Fibroblast of lung (primary cell): ENCODE results near the gene TSHZ2. TPM values are rescaled to one million over a fixed set of nuclear protein-coding genes. Genes with fewer than 3 reads are reported as not detected.

Source experiments
- DNase-seq, 2 donors: peaks; one replicate each; pipeline versions ENCODE4 v3.0.0 to v3.0.0-alpha.2; 2010; ENCODE audit warnings: low read depth in 2 of 2
- H2AFZ ChIP-seq: 2 replicates; pipeline ENCODE4 v1.5.1; 2012; ENCODE audit warnings: low read length, control low read depth, inconsistent platforms
- H3K27ac ChIP-seq: 2 replicates; pipeline ENCODE4 v1.5.1; 2011; ENCODE audit warnings: low read length, control low read depth; ENCODE audit not compliant: insufficient read depth
- H3K27me3 ChIP-seq: 2 replicates; pipeline ENCODE4 v1.5.1; 2011; ENCODE audit warnings: mild to moderate bottlenecking, low read length; ENCODE audit not compliant: control insufficient read depth, insufficient read depth
- H3K36me3 ChIP-seq: 2 replicates; pipeline ENCODE4 v1.5.1; 2011; ENCODE audit warnings: low read length; ENCODE audit not compliant: control insufficient read depth, insufficient read depth
- H3K4me1 ChIP-seq: 2 replicates; pipeline ENCODE4 v1.5.1; 2011; ENCODE audit warnings: low read length; ENCODE audit not compliant: control insufficient read depth, insufficient read depth; ENCODE audit errors: extremely low read depth
- H3K4me2 ChIP-seq: 2 replicates; pipeline ENCODE4 v1.5.1; 2011; ENCODE audit warnings: low read length, control low read depth; ENCODE audit not compliant: insufficient read depth; ENCODE audit errors: extremely low read depth
- H3K4me3 ChIP-seq, 4 experiments: fragments of 200-600 bp in 1 of 4; sonication (generic) in 1 of 4; replicated peaks in 1 of 4; 2 replicates each; pipeline ENCODE4 v1.5.1; 2011 to 2016; ENCODE audit warnings: low read length in 4 of 4, low read depth in 3 of 4, mild to moderate bottlenecking in 3 of 4, control low read depth in 2 of 4, inconsistent platforms in 1 of 4, mixed read lengths in 1 of 4; ENCODE audit not compliant: insufficient read depth in 1 of 4; ENCODE audit errors: control extremely low read depth in 1 of 4
- H3K79me2 ChIP-seq: 2 replicates; pipeline ENCODE4 v1.5.1; 2012; ENCODE audit warnings: mild to moderate bottlenecking, low read length, inconsistent platforms; ENCODE audit not compliant: control insufficient read depth, insufficient read depth
- H3K9ac ChIP-seq: 2 replicates; pipeline ENCODE4 v1.5.1; 2011; ENCODE audit warnings: mild to moderate bottlenecking, low read length, control low read depth; ENCODE audit not compliant: insufficient read depth
- H3K9me3 ChIP-seq: 2 replicates; pipeline ENCODE4 v1.5.1; 2012; ENCODE audit warnings: low read depth, low read length; ENCODE audit not compliant: control insufficient read depth, insufficient read depth
- H4K20me1 ChIP-seq: 2 replicates; pipeline ENCODE4 v1.5.1; 2011; ENCODE audit warnings: low read length; ENCODE audit not compliant: control insufficient read depth, insufficient read depth; ENCODE audit errors: extremely low read depth
- EZH2 ChIP-seq: IDR thresholded peaks from 2 replicates; pipeline ENCODE4 v1.5.1; 2012; ENCODE audit warnings: low read length, control low read depth, mild to moderate bottlenecking; ENCODE audit errors: missing control alignments
- polyA plus RNA-seq, 2 donors: library from polyadenylated mRNA; depleted of rRNA in 1 of 2; stranded (reverse) in 1 of 2; unstranded in 1 of 2; fragments of >200 nt; gene quantifications; 2 replicates each; pipeline ENCODE4 v1.2.1, GENCODE V29; 2011 to 2012; ENCODE audit warnings: missing spikeins in 1 of 2
- total RNA-seq: library from RNA; depleted of rRNA; stranded (reverse); fragments of >200 nt; gene quantifications from 2 replicates; pipeline ENCODE4 v1.2.1, GENCODE V29; 2014
- TF ChIP-seq, protein P1 (sequence below), 2 donors: IDR thresholded peaks in 1 of 2; conservative IDR thresholded peaks in 1 of 2; 1 replicate in 1 of 2; 2 replicates in 1 of 2; pipeline ENCODE4 v1.5.1; 2011 to 2012; ENCODE audit warnings: low read length in 2 of 2, control low read depth in 1 of 2, inconsistent platforms in 1 of 2, low read depth in 1 of 2, mild to moderate bottlenecking in 1 of 2

TSHZ2 gene
- total and polyA plus RNA-seq, 2 donors (not counting 1 experiment from before 2014, with no cell fraction given): 0.15 to 2.6 TPM

GRCh38 chr20:53258741-53259140 lies 286.6 kb downstream of the TSHZ2 start:
- Histone ChIP-seq H3K9me3 (no peaks in the 10 kb centered on the region), H3K36me3 (no peaks in the 10 kb centered on the region), H2AFZ (no peak overlapping the region), H3K4me2 (no peak overlapping the region), H3K9ac (no peak overlapping the region), H3K4me3 (no peak overlapping the region), H3K4me1 (no peaks in the 10 kb centered on the region), H3K79me2 (no peaks in the 10 kb centered on the region), H3K27me3 (no peaks in the 10 kb centered on the region), H3K27ac (no peak overlapping the region), H4K20me1 (no peaks in the 10 kb centered on the region)
- TF ChIP-seq, protein P1, sequence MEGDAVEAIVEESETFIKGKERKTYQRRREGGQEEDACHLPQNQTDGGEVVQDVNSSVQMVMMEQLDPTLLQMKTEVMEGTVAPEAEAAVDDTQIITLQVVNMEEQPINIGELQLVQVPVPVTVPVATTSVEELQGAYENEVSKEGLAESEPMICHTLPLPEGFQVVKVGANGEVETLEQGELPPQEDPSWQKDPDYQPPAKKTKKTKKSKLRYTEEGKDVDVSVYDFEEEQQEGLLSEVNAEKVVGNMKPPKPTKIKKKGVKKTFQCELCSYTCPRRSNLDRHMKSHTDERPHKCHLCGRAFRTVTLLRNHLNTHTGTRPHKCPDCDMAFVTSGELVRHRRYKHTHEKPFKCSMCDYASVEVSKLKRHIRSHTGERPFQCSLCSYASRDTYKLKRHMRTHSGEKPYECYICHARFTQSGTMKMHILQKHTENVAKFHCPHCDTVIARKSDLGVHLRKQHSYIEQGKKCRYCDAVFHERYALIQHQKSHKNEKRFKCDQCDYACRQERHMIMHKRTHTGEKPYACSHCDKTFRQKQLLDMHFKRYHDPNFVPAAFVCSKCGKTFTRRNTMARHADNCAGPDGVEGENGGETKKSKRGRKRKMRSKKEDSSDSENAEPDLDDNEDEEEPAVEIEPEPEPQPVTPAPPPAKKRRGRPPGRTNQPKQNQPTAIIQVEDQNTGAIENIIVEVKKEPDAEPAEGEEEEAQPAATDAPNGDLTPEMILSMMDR (conservative IDR thresholded peaks at IDR 0.05 in 1 of 2, IDR thresholded peaks at IDR 0.05 in 1 of 2; ENCODE audit: low read depth in 1 of 2, low read length in 2 of 2): no peak
- TF ChIP-seq EZH2: no peak
- DNase-seq: no peak

GRCh38 chr20:53260168-53260567 lies 288.0 kb downstream of the TSHZ2 start:
- no peak for TF ChIP-seq EZH2
- TF ChIP-seq, protein P1 (conservative IDR thresholded peaks at IDR 0.05 in 1 of 2, IDR thresholded peaks at IDR 0.05 in 1 of 2; ENCODE audit: low read depth in 1 of 2, low read length in 2 of 2): no peak
- no peaks in the 10 kb centered on the region for H3K4me1 ChIP-seq
- no peak for DNase-seq

DNA sequence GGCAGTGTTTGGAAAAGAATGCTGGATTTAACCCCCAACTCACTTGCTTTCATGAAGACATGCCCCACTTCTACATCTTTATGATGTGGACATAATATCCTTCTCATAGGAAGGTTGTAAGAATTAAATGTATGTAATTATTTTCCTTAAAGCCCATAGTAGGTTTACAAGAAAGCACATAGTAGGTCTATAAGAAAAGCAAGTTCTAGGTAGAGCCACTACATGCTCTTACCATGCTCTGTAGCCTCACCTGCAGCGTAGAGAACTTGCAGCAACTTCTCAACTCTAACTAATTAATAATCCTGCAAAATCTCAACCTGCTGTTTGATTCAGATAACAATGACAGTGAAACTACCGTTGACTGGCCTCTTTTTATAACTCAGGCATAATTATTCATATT lies 288.4 kb downstream of the TSHZ2 start:
- Histone ChIP-seq H3K4me2 (no peak overlapping the region), H3K9ac (no peak overlapping the region), H3K27ac (no peak overlapping the region), H3K4me3 (no peak overlapping the region), H3K79me2 (no peaks in the 10 kb centered on the region), H3K36me3 (no peaks in the 10 kb centered on the region), H3K27me3 (no peaks in the 10 kb centered on the region), H3K9me3 (no peaks in the 10 kb centered on the region), H2AFZ (no peak overlapping the region), H3K4me1 (no peaks in the 10 kb centered on the region), H4K20me1 (no peaks in the 10 kb centered on the region)
- no peak for DNase-seq
- TF ChIP-seq, protein P1 (conservative IDR thresholded peaks at IDR 0.05 in 1 of 2, IDR thresholded peaks at IDR 0.05 in 1 of 2; ENCODE audit: low read depth in 1 of 2, low read length in 2 of 2): no peak
- no peak for TF ChIP-seq EZH2

More at GRCh38 chr20:53260168-53260567, 288.0 kb downstream of the TSHZ2 start:
- no peak overlapping the region for H3K27ac ChIP-seq
- H3K27me3 ChIP-seq: no peaks in the 10 kb centered on the region
- no peaks in the 10 kb centered on the region for H3K79me2 ChIP-seq
- H3K9ac ChIP-seq: no peak overlapping the region
- H3K4me3 ChIP-seq: no peak overlapping the region
- no peaks in the 10 kb centered on the region for H4K20me1 ChIP-seq
- H2AFZ ChIP-seq: no peak overlapping the region
- H3K9me3 ChIP-seq: no peaks in the 10 kb centered on the region
- H3K4me2 ChIP-seq: no peak overlapping the region
- no peaks in the 10 kb centered on the region for H3K36me3 ChIP-seq
